ENCODE results near the gene EML6.

Gene EML6

GRCh38 chr2:54760310-54760709 lies 36.8 kb downstream of the EML6 start:
- no peak for DNase-seq

GRCh38 chr2:54763636-54764291 lies 40.3 kb downstream of the EML6 start:
- peak in 1 of 3 experiments; percentile 21 for DNase-seq

- peak in 1 of 3 experiments; percentile 38 for DNase-seq
Observed at GRCh38 chr2:54767921-54768320, 44.5 kb downstream of the EML6 start.

GRCh38 chr2:54768772-54769428 lies 45.4 kb downstream of the EML6 start:
- peak in 2 of 3 experiments; percentile 42 to 87 for DNase-seq

- no peak for DNase-seq
Observed at GRCh38 chr2:54770211-54770610, 46.7 kb downstream of the EML6 start.

GRCh38 chr2:54770676-54771075 lies 47.2 kb downstream of the EML6 start:
- DNase-seq = no peak

GRCh38 chr2:54771166-54771885 lies 47.9 kb downstream of the EML6 start:
- no peak for DNase-seq

GRCh38 chr2:54772110-54772509 lies 48.6 kb downstream of the EML6 start:
- no peak for DNase-seq

GRCh38 chr2:54772531-54772930 lies 49.1 kb downstream of the EML6 start:
- no peak for DNase-seq

GRCh38 chr2:54773233-54773632 lies 49.8 kb downstream of the EML6 start:
- no peak for DNase-seq

GRCh38 chr2:54773838-54774237 lies 50.4 kb downstream of the EML6 start:
- DNase-seq = no peak

GRCh38 chr2:54775710-54776109 lies 52.2 kb downstream of the EML6 start:
- DNase-seq = no peak

- DNase-seq = no peak
Observed at GRCh38 chr2:54776494-54776893, 53.0 kb downstream of the EML6 start.

GRCh38 chr2:54783349-54783748 lies 59.9 kb downstream of the EML6 start:
- DNase-seq = no peak

- no peak for DNase-seq
Observed at GRCh38 chr2:54787270-54787669, 63.8 kb downstream of the EML6 start.

- no peak for DNase-seq
Observed at GRCh38 chr2:54787755-54788366, 64.4 kb downstream of the EML6 start.

- DNase-seq = no peak
Observed at GRCh38 chr2:54789878-54790277, 66.4 kb downstream of the EML6 start.

GRCh38 chr2:54791831-54792230 lies 68.4 kb downstream of the EML6 start:
- DNase-seq = peak in 1 of 3 experiments; percentile 69

GRCh38 chr2:54797307-54797706 lies 73.8 kb downstream of the EML6 start:
- DNase-seq = no peak

GRCh38 chr2:54801352-54801751 lies 77.9 kb downstream of the EML6 start:
- peak in 2 of 3 experiments; percentile 9 to 68 for DNase-seq

- DNase-seq = no peak
Observed at GRCh38 chr2:54803783-54804751, 80.6 kb downstream of the EML6 start.

GRCh38 chr2:54805255-54805654 lies 81.8 kb downstream of the EML6 start:
- DNase-seq = no peak

Measured in NCI-H1417 (cell line).